Effector memory CD4-positive, alpha-beta T cell (primary cell): Measurements from ENCODE around the gene TNS3.

Experiments
- DNase-seq, 3 donors: peaks; one replicate each; pipeline ENCODE4 v3.0.0-alpha.2; 2020
- H3K27ac ChIP-seq: 2 replicates; pipeline ENCODE4 v1.7.0; 2013; ENCODE audit warnings: mild to moderate bottlenecking, low read length, moderate library complexity; ENCODE audit not compliant: insufficient read depth, poor library complexity, severe bottlenecking
- H3K27me3 ChIP-seq: replicated peaks from 2 replicates; pipeline ENCODE4 v1.7.0; 2013; ENCODE audit warnings: mild to moderate bottlenecking, low read length; ENCODE audit not compliant: insufficient read depth, control insufficient read depth, poor library complexity, severe bottlenecking
- H3K36me3 ChIP-seq: 2 replicates; pipeline ENCODE4 v1.7.0; 2013; ENCODE audit warnings: mild to moderate bottlenecking, low read length, moderate library complexity; ENCODE audit not compliant: control insufficient read depth, insufficient read depth
- H3K4me1 ChIP-seq: 2 replicates; pipeline ENCODE4 v1.7.0; 2013; ENCODE audit warnings: low read length, mild to moderate bottlenecking; ENCODE audit not compliant: control insufficient read depth, insufficient read depth, poor library complexity, severe bottlenecking
- H3K4me3 ChIP-seq: 2 replicates; pipeline ENCODE4 v1.7.0; 2013; ENCODE audit warnings: low read length, low read depth, mild to moderate bottlenecking; ENCODE audit not compliant: insufficient read depth, poor library complexity, severe bottlenecking
- H3K9me3 ChIP-seq: 2 replicates; pipeline ENCODE4 v1.7.0; 2013; ENCODE audit warnings: mild to moderate bottlenecking, low read length, moderate library complexity; ENCODE audit not compliant: control insufficient read depth

TNS3 gene

GRCh38 chr7:47291461-47292081 lies 290.3 kb downstream of the TNS3 start:
- H3K27ac ChIP-seq, result no peak overlapping the region
- H3K4me3 ChIP-seq, result no peak overlapping the region
- no peaks in the 10 kb centered on the region for H3K36me3 ChIP-seq
- no peaks in the 10 kb centered on the region for H3K27me3 ChIP-seq
- H3K4me1 ChIP-seq, result no peaks in the 10 kb centered on the region
- no peak for DNase-seq
- no peaks in the 10 kb centered on the region for H3K9me3 ChIP-seq

GRCh38 chr7:47290867-47291266 lies 291.0 kb downstream of the TNS3 start:
- H3K4me1 ChIP-seq, result no peaks in the 10 kb centered on the region
- DNase-seq, result no peak
- H3K36me3 ChIP-seq, result no peaks in the 10 kb centered on the region
- H3K27me3 ChIP-seq, result no peaks in the 10 kb centered on the region
- H3K4me3 ChIP-seq, result no peak overlapping the region
- no peaks in the 10 kb centered on the region for H3K9me3 ChIP-seq
- H3K27ac ChIP-seq, result no peak overlapping the region

DNA sequence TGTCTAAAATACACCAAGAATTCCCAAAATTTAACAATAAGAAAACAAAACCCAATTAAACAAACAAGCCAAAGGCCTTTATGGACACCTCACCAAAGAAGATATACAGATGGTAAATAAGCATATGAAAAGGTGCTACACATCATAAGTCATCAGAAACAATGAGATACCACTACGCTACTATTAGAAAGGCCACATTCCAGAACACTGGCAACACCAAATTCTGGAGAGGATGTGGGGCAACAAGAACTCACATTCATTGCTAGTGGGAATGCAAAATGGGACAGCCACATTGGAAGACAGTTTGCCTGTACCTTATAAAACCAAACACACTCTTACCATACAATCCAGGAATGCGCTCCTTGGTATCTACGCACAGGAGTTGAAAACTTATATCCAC lies 291.4 kb downstream of the TNS3 start:
- Histone ChIP-seq H3K27ac (no peak overlapping the region), H3K4me1 (no peaks in the 10 kb centered on the region)
- DNase-seq, result no peak

GRCh38 chr7:47288060-47288459 lies 293.9 kb downstream of the TNS3 start:
- no peak for DNase-seq
- Histone ChIP-seq H3K27ac (no peak overlapping the region), H3K27me3 (no peaks in the 10 kb centered on the region), H3K4me3 (no peak overlapping the region), H3K4me1 (no peaks in the 10 kb centered on the region), H3K9me3 (no peaks in the 10 kb centered on the region), H3K36me3 (no peaks in the 10 kb centered on the region)

More for the DNA sequence above, 291.4 kb downstream of the TNS3 start:
- Histone ChIP-seq H3K27me3 (no peaks in the 10 kb centered on the region), H3K4me3 (no peak overlapping the region), H3K9me3 (no peaks in the 10 kb centered on the region), H3K36me3 (no peaks in the 10 kb centered on the region)

DNA sequence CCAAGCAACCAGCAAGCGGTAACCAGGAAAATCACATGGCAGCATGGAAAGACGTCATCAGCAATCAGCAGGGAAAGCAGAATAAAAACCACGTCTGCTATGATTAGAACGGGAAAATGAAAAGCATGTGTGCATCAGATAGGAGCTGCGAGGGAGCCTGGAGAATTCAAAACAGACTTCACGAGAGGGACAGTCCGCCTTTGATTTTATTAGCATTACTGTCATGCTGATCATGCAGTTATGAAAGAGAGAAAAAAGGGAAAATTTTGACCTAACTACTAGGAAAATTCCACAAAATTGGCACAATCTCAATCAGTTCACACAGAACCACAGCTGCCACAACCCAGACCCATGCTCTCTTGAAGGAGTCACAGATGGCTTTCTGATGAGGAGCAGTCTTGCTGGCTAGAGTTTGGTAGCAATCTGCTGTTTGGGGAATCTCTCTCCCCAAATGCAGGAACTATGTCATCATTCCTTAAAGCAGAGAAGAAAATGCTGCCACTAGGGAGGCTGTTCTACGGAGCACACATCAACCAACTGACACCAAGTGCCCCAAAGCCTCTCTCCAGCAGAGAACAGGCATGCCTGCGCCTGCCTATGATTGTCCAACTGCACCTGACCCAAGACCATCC lies 295.9 kb downstream of the TNS3 start:
- Histone ChIP-seq H3K27me3 (no peaks in the 10 kb centered on the region), H3K36me3 (no peaks in the 10 kb centered on the region), H3K9me3 (no peaks in the 10 kb centered on the region), H3K4me3 (no peak overlapping the region), H3K27ac (no peak overlapping the region), H3K4me1 (no peaks in the 10 kb centered on the region)
- no peak for DNase-seq

- Histone ChIP-seq H3K27ac (no peak overlapping the region), H3K4me1 (no peaks in the 10 kb centered on the region), H3K36me3 (no peaks in the 10 kb centered on the region), H3K9me3 (no peaks in the 10 kb centered on the region), H3K27me3 (no peaks in the 10 kb centered on the region), H3K4me3 (no peak overlapping the region)
- no peak for DNase-seq
Measured at GRCh38 chr7:47284691-47285635, 296.9 kb downstream of the TNS3 start.

DNA sequence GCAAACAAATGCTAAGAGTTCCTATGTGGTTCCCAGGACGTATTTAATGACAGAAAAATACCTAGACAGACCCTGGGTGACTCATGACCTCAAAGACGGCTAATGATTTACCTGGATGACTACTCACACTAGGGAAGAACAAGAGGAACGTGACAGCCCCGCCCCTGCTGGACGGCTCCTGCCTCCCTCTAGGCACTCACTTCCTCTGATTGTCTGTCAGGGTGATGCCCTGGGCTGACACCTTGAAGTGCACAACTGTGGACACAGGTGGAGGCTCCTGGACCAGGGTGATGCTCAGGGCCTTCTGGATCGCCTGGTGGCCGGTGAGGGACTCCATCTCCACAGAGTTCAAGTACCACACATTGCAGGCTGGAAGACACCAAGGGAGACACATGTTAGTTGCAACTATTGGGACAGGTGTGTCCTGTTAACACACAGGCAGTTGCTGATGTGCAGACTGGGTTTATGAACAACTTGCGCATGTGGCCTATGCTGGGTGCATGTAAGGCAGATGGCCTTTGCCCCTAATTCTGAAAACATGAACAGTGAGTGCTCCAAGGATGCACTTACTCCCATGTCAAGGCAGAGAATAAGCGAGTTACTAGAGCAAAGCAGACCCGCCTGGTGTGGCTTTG lies 298.3 kb downstream of the TNS3 start:
- H3K27me3 ChIP-seq, result no peaks in the 10 kb centered on the region
- H3K9me3 ChIP-seq, result no peaks in the 10 kb centered on the region
- no peaks in the 10 kb centered on the region for H3K36me3 ChIP-seq

GRCh38 chr7:47282790-47283496 lies 299.0 kb downstream of the TNS3 start:
- Histone ChIP-seq H3K4me3 (no peak overlapping the region), H3K4me1 (no peaks in the 10 kb centered on the region), H3K27me3 (no peaks in the 10 kb centered on the region), H3K9me3 (no peaks in the 10 kb centered on the region), H3K27ac (no peak overlapping the region), H3K36me3 (no peaks in the 10 kb centered on the region)
- no peak for DNase-seq

More for the DNA sequence above, 298.3 kb downstream of the TNS3 start:
- no peak for DNase-seq
- H3K4me1 ChIP-seq, result no peaks in the 10 kb centered on the region
- H3K4me3 ChIP-seq, result no peak overlapping the region
- H3K27ac ChIP-seq, result no peak overlapping the region

DNA sequence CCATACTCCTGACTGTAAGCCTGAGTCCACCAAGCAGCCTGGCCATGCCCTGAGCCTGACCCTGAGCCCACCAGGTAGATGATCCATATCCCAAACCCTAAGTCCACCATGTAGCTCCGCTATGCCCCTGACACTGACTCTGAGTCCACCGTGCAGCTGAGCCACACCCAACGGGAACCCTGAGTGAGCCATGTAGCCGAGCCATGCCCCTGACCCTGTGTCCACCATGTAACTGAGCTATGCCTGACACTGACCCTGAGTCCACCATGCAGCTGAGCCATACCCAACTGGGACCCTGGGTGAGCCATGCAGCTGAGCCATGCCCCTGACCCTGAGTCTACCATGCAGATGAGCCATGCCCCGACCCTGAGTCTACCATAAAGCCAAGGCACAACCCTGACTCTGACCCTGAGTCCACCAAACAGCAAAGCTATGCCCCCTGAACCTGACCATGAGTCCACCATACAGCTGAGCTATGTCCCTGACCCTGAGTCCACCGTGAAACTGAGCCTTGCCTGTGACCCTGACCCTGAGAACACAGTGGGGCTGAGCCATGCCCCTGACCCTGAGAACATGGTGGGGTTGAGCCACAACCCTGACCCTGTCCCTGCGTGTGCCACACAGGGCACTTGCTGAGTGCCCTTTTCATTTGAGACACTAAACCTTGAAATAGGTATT lies 299.8 kb downstream of the TNS3 start:
- no peaks in the 10 kb centered on the region for H3K27me3 ChIP-seq
- DNase-seq, result no peak
- no peak overlapping the region for H3K4me3 ChIP-seq
- H3K27ac ChIP-seq, result no peak overlapping the region
- H3K9me3 ChIP-seq, result no peaks in the 10 kb centered on the region
- no peaks in the 10 kb centered on the region for H3K4me1 ChIP-seq
- H3K36me3 ChIP-seq, result no peaks in the 10 kb centered on the region
